Activated effector memory CD4-positive, alpha-beta T cell treated with Interleukin-2 at 50 U/mL for 16 hours (primary cell): Measurements from ENCODE around the gene AOPEP.

Experiments used
- DNase-seq: peaks from one replicate; pipeline ENCODE4 v3.0.0-alpha.2; 2020

The AOPEP gene

GRCh38 chr9:94717761-94718160 lies 8.7 kb upstream of the AOPEP start:
- DNase-seq = no peak

GRCh38 chr9:94718936-94719335 lies 7.6 kb upstream of the AOPEP start:
- DNase-seq = no peak

GRCh38 chr9:94719878-94720277 lies 6.6 kb upstream of the AOPEP start:
- DNase-seq = no peak

- no peak for DNase-seq
Measured at GRCh38 chr9:94720846-94721549, 5.5 kb upstream of the AOPEP start.

- no peak for DNase-seq
Measured at GRCh38 chr9:94721754-94722153, 4.7 kb upstream of the AOPEP start.

GRCh38 chr9:94725293-94725692 lies 1.2 kb upstream of the AOPEP start:
- no peak for DNase-seq

- DNase-seq = no peak
Measured at GRCh38 chr9:94728719-94729118, 2.2 kb downstream of the AOPEP start.

GRCh38 chr9:94729199-94729598 lies 2.7 kb downstream of the AOPEP start:
- DNase-seq = no peak

GRCh38 chr9:94734054-94734754 lies 7.7 kb downstream of the AOPEP start:
- no peak for DNase-seq

GRCh38 chr9:94736759-94737158 lies 10.3 kb downstream of the AOPEP start:
- DNase-seq = no peak

- no peak for DNase-seq
Measured at GRCh38 chr9:94740145-94740840, 13.8 kb downstream of the AOPEP start.

GRCh38 chr9:94741866-94742265 lies 15.4 kb downstream of the AOPEP start:
- no peak for DNase-seq

GRCh38 chr9:94743035-94743954 lies 16.8 kb downstream of the AOPEP start:
- no peak for DNase-seq

- DNase-seq = no peak
Measured at GRCh38 chr9:94745806-94746540, 19.5 kb downstream of the AOPEP start.

GRCh38 chr9:94746541-94747370 lies 20.3 kb downstream of the AOPEP start:
- DNase-seq = no peak

- no peak for DNase-seq
Measured at GRCh38 chr9:94754976-94755475, 28.5 kb downstream of the AOPEP start.

- DNase-seq = no peak
Measured at GRCh38 chr9:94757158-94757557, 30.7 kb downstream of the AOPEP start.

- DNase-seq = no peak
Measured at GRCh38 chr9:94758031-94758430, 31.5 kb downstream of the AOPEP start.

GRCh38 chr9:94758880-94759279 lies 32.4 kb downstream of the AOPEP start:
- no peak for DNase-seq

GRCh38 chr9:94760010-94760409 lies 33.5 kb downstream of the AOPEP start:
- no peak for DNase-seq

GRCh38 chr9:94760660-94761059 lies 34.2 kb downstream of the AOPEP start:
- DNase-seq = no peak
